Osteocyte (in vitro differentiated cells): Measurements from ENCODE around the gene TTN. TPM values are rescaled to one million over a fixed set of nuclear protein-coding genes. Genes with fewer than 3 reads are reported as not detected.

Experiments used
- DNase-seq: peaks from one replicate; pipeline ENCODE4 v3.0.0; 2021; ENCODE audit warnings: mixed read lengths; ENCODE audit not compliant: unreplicated experiment; ENCODE audit errors: extremely low spot score
- H3K27ac Mint-ChIP-seq: one replicate; pipeline ENCODE4 v1.8.0; 2021; ENCODE audit warnings: mild to moderate bottlenecking, mixed read lengths; ENCODE audit not compliant: unreplicated experiment
- H3K27me3 Mint-ChIP-seq: one replicate; pipeline ENCODE4 v1.8.0; 2021; ENCODE audit warnings: mixed read lengths; ENCODE audit not compliant: unreplicated experiment
- H3K36me3 Mint-ChIP-seq: one replicate; pipeline ENCODE4 v1.8.0; 2021; ENCODE audit warnings: mixed read lengths; ENCODE audit not compliant: unreplicated experiment
- H3K4me1 Mint-ChIP-seq: one replicate; pipeline ENCODE4 v1.8.0; 2021; ENCODE audit warnings: mixed read lengths; ENCODE audit not compliant: unreplicated experiment
- H3K4me3 Mint-ChIP-seq: one replicate; pipeline ENCODE4 v1.8.0; 2021; ENCODE audit warnings: mild to moderate bottlenecking, moderate library complexity, mixed read lengths; ENCODE audit not compliant: unreplicated experiment
- H3K9me3 Mint-ChIP-seq: one replicate; pipeline ENCODE4 v1.8.0; 2021; ENCODE audit warnings: mixed read lengths; ENCODE audit not compliant: unreplicated experiment
- CTCF ChIP-seq: fragments of 200-600 bp; sonication (generic); IDR thresholded peaks from 2 replicates; pipeline ENCODE4 v1.5.0; 2021; ENCODE audit warnings: antibody characterized with exemption, mild to moderate bottlenecking, moderate library complexity
- total RNA-seq: library from RNA; stranded (reverse); gene quantifications from 2 replicates; pipeline ENCODE4 v1.2.1, GENCODE V29; 2021

Gene TTN
- total RNA-seq, 1 donor from 2014 or later = not detected

DNA sequence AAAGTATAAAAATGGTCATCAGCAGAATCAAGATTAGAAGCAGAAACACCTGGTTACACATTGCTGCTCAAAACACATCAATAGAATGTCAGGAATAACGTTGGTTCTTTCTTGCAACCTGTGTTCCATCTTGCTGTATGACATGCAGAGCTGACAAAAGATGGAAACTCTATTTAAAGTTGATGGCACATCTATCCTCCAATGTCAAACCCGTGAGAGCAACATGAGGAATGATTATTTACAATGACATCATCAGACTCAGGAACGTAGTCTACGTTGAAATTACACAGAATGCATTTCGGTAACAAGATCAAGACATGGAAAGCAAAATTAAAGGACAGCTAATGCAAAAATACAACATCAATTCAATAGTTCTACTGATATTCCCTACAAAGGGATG is 26.2 kb upstream of the TTN start:
- Mint-ChIP-seq H3K27me3 (peaks cover 11% of the 10 kb centered on the region), H3K4me1 (no peaks in the 10 kb centered on the region), H3K9me3 (no peaks in the 10 kb centered on the region), H3K36me3 (no peaks in the 10 kb centered on the region), H3K4me3 (no peak overlapping the region), H3K27ac (no peak overlapping the region)
- no peak for TF ChIP-seq CTCF
- DNase-seq = no peak

DNA sequence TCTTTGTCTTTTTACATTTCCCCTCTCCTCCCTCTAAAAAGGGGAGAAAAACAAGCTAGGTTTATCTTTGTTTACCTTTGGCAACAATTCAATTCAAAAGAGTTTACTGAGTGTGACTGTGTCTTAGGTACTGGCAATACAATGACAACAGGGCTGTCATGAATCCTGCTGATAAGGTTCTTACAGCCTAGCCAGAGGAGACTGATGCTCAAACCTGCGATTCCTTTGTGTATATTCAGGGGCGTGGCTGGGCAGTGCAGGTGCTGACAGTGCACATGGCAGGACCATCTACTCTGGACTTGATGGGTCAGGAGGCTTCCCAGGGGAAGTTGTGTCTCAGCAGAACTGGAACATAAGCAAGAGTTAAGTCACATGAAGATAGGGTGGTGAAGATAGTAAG is 23.2 kb upstream of the TTN start:
- Mint-ChIP-seq H3K27me3 (peaks cover 15% of the 10 kb centered on the region), H3K9me3 (no peaks in the 10 kb centered on the region), H3K4me3 (no peak overlapping the region), H3K36me3 (no peaks in the 10 kb centered on the region), H3K4me1 (no peaks in the 10 kb centered on the region), H3K27ac (no peak overlapping the region)
- no peak for TF ChIP-seq CTCF
- DNase-seq = no peak

DNA sequence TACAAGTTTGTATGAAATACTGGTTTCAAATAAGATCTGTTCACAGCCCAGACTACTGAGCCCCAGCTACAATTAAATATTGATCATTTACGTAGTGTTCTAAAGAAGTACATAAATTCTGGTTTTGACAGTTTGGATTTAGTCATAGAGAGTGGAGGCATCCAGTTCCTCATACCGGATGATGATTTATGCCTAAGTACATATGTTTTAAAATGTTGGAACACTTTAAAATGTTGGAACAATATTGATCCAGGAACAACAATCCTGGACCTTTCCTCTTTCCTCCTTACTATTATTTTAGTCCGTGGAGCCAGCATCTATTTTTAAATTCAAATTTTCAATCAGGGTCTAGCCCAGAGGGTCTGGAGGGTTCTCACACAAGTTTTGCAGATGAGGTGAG is 22.8 kb upstream of the TTN start:
- Mint-ChIP-seq H3K9me3 (no peaks in the 10 kb centered on the region), H3K4me1 (no peaks in the 10 kb centered on the region), H3K27me3 (peaks cover 15% of the 10 kb centered on the region), H3K27ac (no peak overlapping the region), H3K36me3 (no peaks in the 10 kb centered on the region), H3K4me3 (no peak overlapping the region)
- no peak for DNase-seq
- no peak for TF ChIP-seq CTCF

- H3K36me3 Mint-ChIP-seq = no peaks in the 10 kb centered on the region
- no peak for TF ChIP-seq CTCF
- H3K4me3 Mint-ChIP-seq = no peak overlapping the region
- no peak overlapping the region for H3K27ac Mint-ChIP-seq
- H3K27me3 Mint-ChIP-seq = peaks cover 15% of the 10 kb centered on the region
- no peak for DNase-seq
- H3K9me3 Mint-ChIP-seq = no peaks in the 10 kb centered on the region
- H3K4me1 Mint-ChIP-seq = no peaks in the 10 kb centered on the region
Measured at GRCh38 chr2:178829299-178829960, 22.2 kb upstream of the TTN start.

DNA sequence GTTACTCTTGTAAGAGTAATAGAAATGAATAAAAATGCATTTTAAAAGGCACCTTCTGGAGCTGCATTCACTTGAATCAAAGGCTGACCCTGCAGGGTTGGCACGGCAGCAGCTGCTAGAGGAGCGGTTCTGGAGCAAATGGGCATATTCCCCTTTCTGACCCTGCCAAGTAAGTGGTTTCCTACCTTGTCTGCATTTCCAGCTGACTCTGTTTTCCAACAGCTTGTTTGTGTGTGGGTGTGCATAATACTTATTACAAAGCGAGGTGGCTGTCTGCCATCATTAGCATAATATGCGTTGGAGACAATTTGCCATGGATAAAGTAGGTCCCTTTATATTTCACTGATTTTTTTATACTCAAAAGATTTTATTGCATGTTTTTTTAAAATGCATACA is 21.3 kb upstream of the TTN start:
- peaks cover 15% of the 10 kb centered on the region for H3K27me3 Mint-ChIP-seq
- no peak overlapping the region for H3K27ac Mint-ChIP-seq
- no peak for TF ChIP-seq CTCF
- no peaks in the 10 kb centered on the region for H3K9me3 Mint-ChIP-seq
- no peak overlapping the region for H3K4me3 Mint-ChIP-seq
- H3K36me3 Mint-ChIP-seq = no peaks in the 10 kb centered on the region
- H3K4me1 Mint-ChIP-seq = no peaks in the 10 kb centered on the region
- no peak for DNase-seq
